ENCODE data around the gene C11orf86.
"Not testable (repeated sequence)": the region's sequence is repeated elsewhere in the genome, so short reads cannot be mapped to it uniquely, and the experiment has no call there.

Gene C11orf86

GRCh38 chr11:66967670-66968425 is 7.3 kb upstream of the C11orf86 start:
- DNase-seq: no peak

GRCh38 chr11:66969584-66970225 is 5.4 kb upstream of the C11orf86 start:
- no peak for DNase-seq

GRCh38 chr11:66970371-66970806 is 4.7 kb upstream of the C11orf86 start:
- DNase-seq: no peak

- DNase-seq: peak; percentile 72
Measured at GRCh38 chr11:66970807-66971442, 4.2 kb upstream of the C11orf86 start.

- no peak for DNase-seq
Measured at GRCh38 chr11:66971488-66971887, 3.6 kb upstream of the C11orf86 start.

GRCh38 chr11:66973956-66974580 is 1.0 kb upstream of the C11orf86 start:
- no peak for DNase-seq

GRCh38 chr11:66975405-66976027 is 412 bp downstream of the C11orf86 start:
- no peak for DNase-seq

- no peak for DNase-seq
Measured at GRCh38 chr11:66976028-66976467, 944 bp downstream of the C11orf86 start.

- DNase-seq: no peak
Measured at GRCh38 chr11:66976925-66977324, 1.8 kb downstream of the C11orf86 start.

GRCh38 chr11:66978229-66978628 is 3.1 kb downstream of the C11orf86 start:
- DNase-seq: no peak

- DNase-seq: no peak
Measured at GRCh38 chr11:66978717-66979116, 3.6 kb downstream of the C11orf86 start.

GRCh38 chr11:66979336-66979980 is 4.4 kb downstream of the C11orf86 start:
- no peak for DNase-seq

- DNase-seq: no peak
Measured at GRCh38 chr11:66981976-66982578, 7.0 kb downstream of the C11orf86 start.

- DNase-seq: no peak
Measured at GRCh38 chr11:66983275-66983924, 8.3 kb downstream of the C11orf86 start.

- no peak for DNase-seq
Measured at GRCh38 chr11:66985508-66986177, 10.5 kb downstream of the C11orf86 start.

GRCh38 chr11:66986178-66986545 is 11.1 kb downstream of the C11orf86 start:
- DNase-seq: no peak

GRCh38 chr11:66987158-66987620 is 12.1 kb downstream of the C11orf86 start:
- DNase-seq: no peak

- no peak for DNase-seq
Measured at GRCh38 chr11:66987924-66988637, 13.0 kb downstream of the C11orf86 start.

GRCh38 chr11:66988741-66989140 is 13.6 kb downstream of the C11orf86 start:
- not testable (repeated sequence) for DNase-seq

GRCh38 chr11:66989360-66989759 is 14.3 kb downstream of the C11orf86 start:
- not testable (repeated sequence) for DNase-seq
